ENCODE results near the gene ARHGEF7. TPM values are rescaled to one million over a fixed set of nuclear protein-coding genes. Genes with fewer than 3 reads are reported as not detected.

ARHGEF7 gene
- total RNA-seq, 2 donors from 2014 or later: 117 to 152 TPM

DNA sequence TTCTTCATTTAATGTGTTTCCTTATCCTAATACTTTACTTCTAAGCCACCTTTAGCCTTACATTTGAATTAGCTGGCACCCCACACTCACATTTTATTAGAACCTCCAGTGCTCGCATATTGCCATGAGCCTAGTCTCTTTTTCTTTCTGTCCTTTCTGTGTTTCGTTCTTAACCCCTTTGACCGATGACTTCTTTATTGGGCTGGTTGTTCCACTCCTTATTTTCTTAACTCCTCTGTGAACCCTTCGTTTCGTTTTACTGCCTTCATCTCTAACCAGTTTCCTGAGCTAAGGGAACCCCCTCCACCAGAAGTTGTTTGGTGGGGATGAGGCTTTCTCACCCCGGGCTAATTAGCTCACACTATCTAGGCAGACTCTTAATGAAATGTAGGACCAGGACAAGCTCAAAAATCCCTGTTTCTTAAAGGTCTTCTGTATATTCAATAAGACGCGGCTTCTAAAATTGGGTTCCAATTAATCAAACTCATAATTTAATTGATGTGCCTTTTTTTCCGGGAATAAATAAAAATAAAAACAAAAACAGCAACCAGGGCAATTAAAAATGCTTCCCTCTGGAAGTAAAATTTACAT is 19.1 kb upstream of the ARHGEF7 start:
- Histone ChIP-seq H3K27ac (no peak overlapping the region), H3K4me3 (no peak overlapping the region), H3K4me1 (ENCODE audit: control insufficient read depth in 1 of 2, low read depth in 2 of 2) (no peaks in the 10 kb centered on the region), H3K27me3 (replicated peaks; ENCODE audit: insufficient read depth) (no peaks in the 10 kb centered on the region), H3K9me3 (no peaks in the 10 kb centered on the region), H3K36me3 (no peaks in the 10 kb centered on the region)
- TF ChIP-seq, protein P1, sequence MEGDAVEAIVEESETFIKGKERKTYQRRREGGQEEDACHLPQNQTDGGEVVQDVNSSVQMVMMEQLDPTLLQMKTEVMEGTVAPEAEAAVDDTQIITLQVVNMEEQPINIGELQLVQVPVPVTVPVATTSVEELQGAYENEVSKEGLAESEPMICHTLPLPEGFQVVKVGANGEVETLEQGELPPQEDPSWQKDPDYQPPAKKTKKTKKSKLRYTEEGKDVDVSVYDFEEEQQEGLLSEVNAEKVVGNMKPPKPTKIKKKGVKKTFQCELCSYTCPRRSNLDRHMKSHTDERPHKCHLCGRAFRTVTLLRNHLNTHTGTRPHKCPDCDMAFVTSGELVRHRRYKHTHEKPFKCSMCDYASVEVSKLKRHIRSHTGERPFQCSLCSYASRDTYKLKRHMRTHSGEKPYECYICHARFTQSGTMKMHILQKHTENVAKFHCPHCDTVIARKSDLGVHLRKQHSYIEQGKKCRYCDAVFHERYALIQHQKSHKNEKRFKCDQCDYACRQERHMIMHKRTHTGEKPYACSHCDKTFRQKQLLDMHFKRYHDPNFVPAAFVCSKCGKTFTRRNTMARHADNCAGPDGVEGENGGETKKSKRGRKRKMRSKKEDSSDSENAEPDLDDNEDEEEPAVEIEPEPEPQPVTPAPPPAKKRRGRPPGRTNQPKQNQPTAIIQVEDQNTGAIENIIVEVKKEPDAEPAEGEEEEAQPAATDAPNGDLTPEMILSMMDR (IDR thresholded peaks at IDR 0.05): no peak
- no peak for DNase-seq (ENCODE audit: low spot score)
- ATAC-seq (ENCODE audit: insufficient number of reproducible peaks, low FRiP score, low read depth): no peak

DNA sequence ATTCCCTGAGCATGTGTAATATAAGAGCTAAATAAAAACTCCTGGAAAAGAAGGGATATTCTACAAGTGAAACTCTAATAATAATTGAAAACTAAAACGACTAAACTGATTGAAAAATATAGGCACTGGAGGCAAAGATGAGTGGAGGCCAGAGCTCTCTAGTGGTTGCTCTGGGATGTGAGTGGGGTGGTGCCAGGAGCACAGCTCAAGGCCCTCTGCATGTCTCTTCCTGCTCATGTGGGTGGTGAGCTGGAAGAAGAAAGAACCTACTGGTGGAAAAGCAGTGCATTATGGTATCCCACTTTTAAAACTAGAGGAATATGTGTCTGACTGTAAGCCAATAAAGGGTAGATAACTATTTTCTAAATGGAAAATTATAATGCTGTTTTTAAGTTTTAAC is 15.8 kb upstream of the ARHGEF7 start:
- TF ChIP-seq, protein P1 (IDR thresholded peaks at IDR 0.05): no peak
- ATAC-seq (ENCODE audit: insufficient number of reproducible peaks, low FRiP score, low read depth): no peak
- H3K27ac ChIP-seq: no peak overlapping the region
- no peak overlapping the region for H3K4me3 ChIP-seq
- DNase-seq (ENCODE audit: low spot score): no peak
- H3K36me3 ChIP-seq: no peaks in the 10 kb centered on the region
- H3K4me1 ChIP-seq (ENCODE audit: control insufficient read depth in 1 of 2, low read depth in 2 of 2): no peaks in the 10 kb centered on the region
- H3K27me3 ChIP-seq (replicated peaks; ENCODE audit: insufficient read depth): no peaks in the 10 kb centered on the region
- H3K9me3 ChIP-seq: no peaks in the 10 kb centered on the region

DNA sequence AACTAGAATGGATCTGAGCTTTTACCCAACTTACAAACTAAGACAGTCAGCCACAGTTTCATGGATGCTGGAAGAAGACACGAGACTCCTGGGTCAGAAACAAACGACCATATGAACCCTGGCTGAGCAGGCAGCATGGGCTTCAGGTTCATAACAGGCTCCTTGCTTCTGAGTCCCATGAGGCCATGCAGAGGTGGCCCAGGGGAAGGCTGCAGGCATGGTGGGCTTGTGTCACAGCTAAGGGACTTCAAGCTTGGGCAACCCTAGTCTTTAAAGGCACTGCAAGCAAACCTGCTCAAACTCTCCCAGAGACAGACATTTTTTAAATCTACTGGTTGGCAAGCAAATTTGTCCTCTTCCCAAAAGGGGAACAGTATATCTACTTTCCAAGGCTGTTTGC is 5.1 kb upstream of the ARHGEF7 start:
- Histone ChIP-seq H3K4me3 (no peak overlapping the region), H3K27me3 (replicated peaks; ENCODE audit: insufficient read depth) (no peaks in the 10 kb centered on the region), H3K9me3 (no peaks in the 10 kb centered on the region), H3K36me3 (no peaks in the 10 kb centered on the region), H3K27ac (no peak overlapping the region), H3K4me1 (ENCODE audit: control insufficient read depth in 1 of 2, low read depth in 2 of 2) (peaks cover 0 to 7% of the 10 kb centered on the region in 2 donors)
- TF ChIP-seq, protein P1 (IDR thresholded peaks at IDR 0.05): no peak
- DNase-seq (ENCODE audit: low spot score) (no peak), ATAC-seq (ENCODE audit: insufficient number of reproducible peaks, low FRiP score, low read depth) (no peak)

DNA sequence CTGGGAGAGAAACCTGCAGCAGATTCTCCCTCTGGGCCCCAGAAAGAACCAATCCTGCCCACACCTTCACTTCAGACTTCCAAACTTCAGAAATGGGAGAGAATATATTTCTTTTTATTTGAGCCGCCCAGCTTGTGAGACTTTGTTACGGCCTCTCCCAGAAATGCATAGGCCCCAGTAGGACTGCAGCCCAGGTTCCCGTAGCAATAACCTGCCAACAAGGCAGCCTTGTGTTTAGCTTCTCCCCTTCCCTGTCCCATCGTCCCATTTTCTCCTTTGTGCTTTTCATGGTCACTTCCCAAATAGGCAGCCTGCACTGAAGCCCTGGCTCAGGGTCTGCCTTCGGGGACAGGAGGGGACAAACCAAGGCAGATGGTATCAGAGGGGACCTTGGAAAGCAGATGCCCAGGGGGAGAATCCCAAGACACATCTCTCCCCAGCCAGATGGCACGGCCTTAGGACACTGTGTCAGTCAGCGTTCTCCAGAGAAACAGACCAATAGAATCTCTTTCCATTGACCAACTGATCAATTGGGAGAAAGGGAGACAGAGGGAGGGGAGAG is 3.7 kb upstream of the ARHGEF7 start:
- Histone ChIP-seq H3K4me1 (ENCODE audit: control insufficient read depth in 1 of 2, low read depth in 2 of 2) (peaks cover 0 to 7% of the 10 kb centered on the region in 2 donors), H3K9me3 (no peaks in the 10 kb centered on the region), H3K27me3 (replicated peaks; ENCODE audit: insufficient read depth) (no peaks in the 10 kb centered on the region), H3K4me3 (no peak overlapping the region), H3K27ac (no peak overlapping the region), H3K36me3 (no peaks in the 10 kb centered on the region)
- ATAC-seq (ENCODE audit: insufficient number of reproducible peaks, low FRiP score, low read depth) (no peak), DNase-seq (ENCODE audit: low spot score) (no peak)
- TF ChIP-seq, protein P1 (IDR thresholded peaks at IDR 0.05): no peak

DNA sequence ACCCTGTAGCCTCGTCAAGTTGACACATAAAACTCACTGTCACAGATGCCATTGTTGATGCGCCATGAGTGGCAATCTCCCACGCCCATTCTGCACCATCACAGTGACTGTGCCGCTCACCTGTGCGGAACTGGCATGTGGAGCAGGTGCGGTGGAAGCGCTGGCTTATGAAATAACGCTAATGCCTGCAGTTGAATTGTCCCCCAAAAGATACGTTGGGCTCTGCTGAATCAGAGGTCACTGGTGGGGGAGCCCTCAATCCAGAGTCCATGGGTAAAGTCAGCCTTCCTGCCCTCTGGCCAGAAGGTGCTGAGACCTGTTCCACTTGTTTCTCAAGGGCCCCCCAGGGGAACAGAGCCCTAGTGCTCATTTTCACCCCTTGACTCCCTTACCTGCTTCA is 2.9 kb upstream of the ARHGEF7 start:
- TF ChIP-seq, protein P1 (IDR thresholded peaks at IDR 0.05): no peak
- Histone ChIP-seq H3K9me3 (no peaks in the 10 kb centered on the region), H3K4me3 (no peak overlapping the region), H3K27ac (no peak overlapping the region), H3K36me3 (no peaks in the 10 kb centered on the region), H3K27me3 (replicated peaks; ENCODE audit: insufficient read depth) (no peaks in the 10 kb centered on the region), H3K4me1 (ENCODE audit: control insufficient read depth in 1 of 2, low read depth in 2 of 2) (peaks cover 0 to 15% of the 10 kb centered on the region in 2 donors)
- DNase-seq (ENCODE audit: low spot score) (no peak), ATAC-seq (ENCODE audit: insufficient number of reproducible peaks, low FRiP score, low read depth) (no peak)

All from thoracic aorta (tissue), 2 donors.